ENCODE data around the gene PKDREJ.

DNA sequence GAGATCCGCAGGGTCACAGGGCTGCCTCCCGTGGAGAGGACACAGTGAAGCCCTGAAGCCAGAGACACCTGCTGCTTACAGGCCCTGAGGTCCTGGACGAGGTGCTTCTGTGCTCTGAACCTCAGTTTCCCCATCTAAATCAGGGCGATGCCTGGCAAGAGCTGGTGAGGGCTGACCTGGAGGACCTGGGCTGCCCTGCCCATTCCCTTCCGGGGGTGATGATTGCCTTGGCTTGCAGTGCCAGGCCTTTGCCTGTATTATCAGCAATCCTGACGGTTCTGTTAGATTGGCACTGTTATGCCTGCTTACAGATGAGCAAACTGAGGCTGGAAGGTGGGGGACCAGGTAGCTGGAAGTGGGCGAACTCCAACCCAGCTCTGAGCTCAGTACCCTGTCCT is 25.7 kb upstream of the PKDREJ start:
- TF ChIP-seq, protein P1, sequence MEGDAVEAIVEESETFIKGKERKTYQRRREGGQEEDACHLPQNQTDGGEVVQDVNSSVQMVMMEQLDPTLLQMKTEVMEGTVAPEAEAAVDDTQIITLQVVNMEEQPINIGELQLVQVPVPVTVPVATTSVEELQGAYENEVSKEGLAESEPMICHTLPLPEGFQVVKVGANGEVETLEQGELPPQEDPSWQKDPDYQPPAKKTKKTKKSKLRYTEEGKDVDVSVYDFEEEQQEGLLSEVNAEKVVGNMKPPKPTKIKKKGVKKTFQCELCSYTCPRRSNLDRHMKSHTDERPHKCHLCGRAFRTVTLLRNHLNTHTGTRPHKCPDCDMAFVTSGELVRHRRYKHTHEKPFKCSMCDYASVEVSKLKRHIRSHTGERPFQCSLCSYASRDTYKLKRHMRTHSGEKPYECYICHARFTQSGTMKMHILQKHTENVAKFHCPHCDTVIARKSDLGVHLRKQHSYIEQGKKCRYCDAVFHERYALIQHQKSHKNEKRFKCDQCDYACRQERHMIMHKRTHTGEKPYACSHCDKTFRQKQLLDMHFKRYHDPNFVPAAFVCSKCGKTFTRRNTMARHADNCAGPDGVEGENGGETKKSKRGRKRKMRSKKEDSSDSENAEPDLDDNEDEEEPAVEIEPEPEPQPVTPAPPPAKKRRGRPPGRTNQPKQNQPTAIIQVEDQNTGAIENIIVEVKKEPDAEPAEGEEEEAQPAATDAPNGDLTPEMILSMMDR (IDR thresholded peaks at IDR 0.05) = no peak
- TF ChIP-seq POLR2A (IDR thresholded peaks at IDR 0.05) = no peak
- no peak for TF ChIP-seq EP300 (IDR thresholded peaks at IDR 0.05)

Data from ovary (tissue), 3 donors.